ENCODE results near the gene FBXO4. TPM values are rescaled to one million over a fixed set of nuclear protein-coding genes. Genes with fewer than 3 reads are reported as not detected.

The FBXO4 gene
- total RNA-seq, 1 donor from 2014 or later = 8.5 TPM

DNA sequence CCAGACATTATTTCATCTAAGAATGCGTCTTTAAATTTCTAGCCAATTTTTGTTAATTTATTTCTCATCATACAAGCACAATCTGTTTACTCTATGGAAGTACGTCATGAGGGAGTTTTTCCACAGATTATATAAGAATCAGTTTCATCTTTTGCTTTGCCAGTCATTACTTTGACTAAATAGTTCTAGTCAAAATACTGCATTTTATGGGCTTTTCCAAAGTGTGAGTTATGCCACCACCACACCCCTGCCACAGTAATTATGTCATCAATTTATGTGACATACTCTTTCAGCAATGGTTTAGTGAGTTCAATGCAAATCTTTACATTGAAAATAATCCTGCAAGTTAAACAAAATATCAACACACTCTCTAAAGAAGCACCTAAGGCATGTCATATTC lies 18.9 kb upstream of the FBXO4 start:
- TF ChIP-seq, protein P1, sequence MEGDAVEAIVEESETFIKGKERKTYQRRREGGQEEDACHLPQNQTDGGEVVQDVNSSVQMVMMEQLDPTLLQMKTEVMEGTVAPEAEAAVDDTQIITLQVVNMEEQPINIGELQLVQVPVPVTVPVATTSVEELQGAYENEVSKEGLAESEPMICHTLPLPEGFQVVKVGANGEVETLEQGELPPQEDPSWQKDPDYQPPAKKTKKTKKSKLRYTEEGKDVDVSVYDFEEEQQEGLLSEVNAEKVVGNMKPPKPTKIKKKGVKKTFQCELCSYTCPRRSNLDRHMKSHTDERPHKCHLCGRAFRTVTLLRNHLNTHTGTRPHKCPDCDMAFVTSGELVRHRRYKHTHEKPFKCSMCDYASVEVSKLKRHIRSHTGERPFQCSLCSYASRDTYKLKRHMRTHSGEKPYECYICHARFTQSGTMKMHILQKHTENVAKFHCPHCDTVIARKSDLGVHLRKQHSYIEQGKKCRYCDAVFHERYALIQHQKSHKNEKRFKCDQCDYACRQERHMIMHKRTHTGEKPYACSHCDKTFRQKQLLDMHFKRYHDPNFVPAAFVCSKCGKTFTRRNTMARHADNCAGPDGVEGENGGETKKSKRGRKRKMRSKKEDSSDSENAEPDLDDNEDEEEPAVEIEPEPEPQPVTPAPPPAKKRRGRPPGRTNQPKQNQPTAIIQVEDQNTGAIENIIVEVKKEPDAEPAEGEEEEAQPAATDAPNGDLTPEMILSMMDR (IDR thresholded peaks at IDR 0.05) = no peak
- Histone ChIP-seq H3K27ac (no peak overlapping the region), H3K4me1 (peaks cover 13% of the 10 kb centered on the region), H3K9me3 (no peaks in the 10 kb centered on the region), H3K27me3 (ENCODE audit: low read depth) (no peaks in the 10 kb centered on the region), H3K36me3 (peaks cover 45% of the 10 kb centered on the region), H3K4me3 (no peak overlapping the region)
- ATAC-seq (no peak), DNase-seq (no peak)
- intact Hi-C loops (cut with DNase I) = no loop called here

DNA sequence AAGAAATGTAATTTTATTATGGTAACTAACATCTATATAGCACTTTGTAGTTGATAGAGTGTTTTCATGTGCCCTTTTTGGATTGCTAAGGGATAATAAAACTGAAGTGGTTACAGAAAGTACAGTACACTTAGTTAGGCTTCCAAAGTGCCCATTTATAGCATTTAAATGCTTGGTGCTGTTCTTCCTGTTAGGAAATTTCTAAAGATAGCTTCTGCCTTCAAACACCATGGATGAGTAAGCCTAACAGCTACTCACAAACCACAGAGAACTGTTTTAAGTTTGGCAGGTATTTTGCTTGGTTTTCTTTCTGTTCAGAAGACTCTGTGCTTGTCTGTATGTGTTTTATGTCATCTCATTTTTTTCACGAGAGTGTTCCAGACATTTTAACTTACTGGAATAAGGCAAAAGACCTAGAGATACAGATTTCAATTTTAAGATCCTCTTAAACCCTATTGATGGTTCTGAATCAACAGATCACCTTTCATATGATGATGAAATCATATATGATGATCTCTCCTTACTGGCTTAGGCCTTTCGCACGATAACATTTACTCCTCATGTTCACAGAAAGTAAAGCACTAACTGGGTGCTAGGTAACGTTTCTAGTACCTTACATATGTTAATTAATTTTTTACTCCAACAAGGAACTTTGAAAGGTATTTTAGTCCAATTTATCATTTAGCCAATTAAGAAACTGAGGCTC lies 16.6 kb upstream of the FBXO4 start:
- Histone ChIP-seq H3K4me1 (peaks cover 13% of the 10 kb centered on the region), H3K36me3 (peaks cover 69% of the 10 kb centered on the region), H3K27me3 (ENCODE audit: low read depth) (no peaks in the 10 kb centered on the region), H3K27ac (no peak overlapping the region), H3K4me3 (no peak overlapping the region), H3K9me3 (no peaks in the 10 kb centered on the region)
- TF ChIP-seq, protein P1 (IDR thresholded peaks at IDR 0.05) = no peak
- ATAC-seq (no peak), DNase-seq (no peak)
- intact Hi-C loops (cut with DNase I) = no loop called here

DNA sequence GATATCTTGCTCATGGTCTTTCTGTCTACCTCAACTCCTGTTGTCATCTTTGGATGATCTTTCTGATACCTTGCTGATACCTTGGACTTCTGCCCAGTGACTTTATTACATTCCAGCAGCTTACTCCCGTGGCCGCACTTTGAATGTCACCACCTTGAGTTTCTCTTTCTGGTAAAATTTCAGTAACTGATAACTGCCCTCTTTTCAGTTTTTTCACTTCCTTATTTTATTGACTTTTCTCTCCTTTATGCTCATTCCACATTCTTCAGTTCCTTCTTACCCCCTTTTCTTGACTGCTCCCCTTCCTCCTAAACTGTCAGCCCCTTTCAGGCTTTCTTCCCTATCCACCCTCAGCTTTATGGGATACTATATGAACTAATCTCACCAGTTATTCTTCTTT lies 7.0 kb upstream of the FBXO4 start:
- no peak overlapping the region for H3K4me3 ChIP-seq
- H3K27me3 ChIP-seq (ENCODE audit: low read depth) = no peaks in the 10 kb centered on the region
- intact Hi-C loops (cut with DNase I) = no loop called here
- no peaks in the 10 kb centered on the region for H3K9me3 ChIP-seq
- H3K36me3 ChIP-seq = peaks cover 84% of the 10 kb centered on the region
- DNase-seq = no peak
- no peak for ATAC-seq
- no peaks in the 10 kb centered on the region for H3K4me1 ChIP-seq
- H3K27ac ChIP-seq = no peak overlapping the region
- TF ChIP-seq, protein P1 (IDR thresholded peaks at IDR 0.05) = no peak

DNA sequence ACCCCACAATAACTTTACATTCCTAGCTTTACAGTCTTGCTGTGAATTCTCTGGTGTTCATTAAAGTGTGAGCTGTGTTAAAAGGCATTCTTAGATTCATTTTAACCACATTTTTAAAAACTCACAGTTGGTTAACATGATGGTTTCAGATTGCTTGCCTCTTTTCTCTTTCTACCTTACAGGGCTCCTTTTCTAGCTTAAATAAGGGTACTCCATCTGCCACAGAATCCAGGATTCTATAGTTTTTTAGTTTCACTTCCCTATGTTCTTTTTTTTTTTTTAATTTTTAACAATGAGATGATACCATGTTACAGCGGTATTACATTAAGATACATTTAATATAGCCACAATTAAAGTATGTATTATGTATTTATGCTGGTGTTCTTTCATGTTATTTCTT lies 3.9 kb upstream of the FBXO4 start:
- ATAC-seq (no peak), DNase-seq (no peak)
- intact Hi-C loops (cut with DNase I) = no loop called here
- TF ChIP-seq, protein P1 (IDR thresholded peaks at IDR 0.05) = no peak
- Histone ChIP-seq H3K27me3 (ENCODE audit: low read depth) (no peaks in the 10 kb centered on the region), H3K36me3 (peaks cover 53% of the 10 kb centered on the region), H3K9me3 (no peaks in the 10 kb centered on the region), H3K4me3 (no peak overlapping the region), H3K27ac (no peak overlapping the region), H3K4me1 (peaks cover 11% of the 10 kb centered on the region)

DNA sequence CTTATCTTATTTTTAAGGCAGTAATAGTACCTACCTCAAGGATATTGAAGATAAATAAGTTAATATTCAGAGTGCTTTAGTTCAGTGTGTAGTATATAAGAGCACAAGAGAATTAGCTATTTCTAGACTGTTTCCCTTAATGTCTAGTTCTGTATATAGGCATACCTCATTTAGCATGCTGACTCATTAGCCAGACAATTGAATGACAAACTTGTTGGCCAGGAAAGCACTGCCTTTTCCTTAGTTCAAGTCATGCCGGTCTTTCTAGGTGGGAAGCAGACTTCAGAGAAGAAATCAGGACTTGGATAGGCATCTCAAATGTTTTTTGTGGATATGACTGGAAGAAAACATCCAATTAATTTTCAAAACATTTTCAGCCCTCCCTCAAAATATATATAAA lies 3.2 kb upstream of the FBXO4 start:
- no peak overlapping the region for H3K27ac ChIP-seq

More for the DNA sequence above, 3.2 kb upstream of the FBXO4 start:
- TF ChIP-seq, protein P1 (IDR thresholded peaks at IDR 0.05) = no peak
- intact Hi-C loops (cut with DNase I) = no loop called here
- peaks cover 14% of the 10 kb centered on the region for H3K4me1 ChIP-seq
- DNase-seq (no peak), ATAC-seq (no peak)
- H3K36me3 ChIP-seq = peaks cover 46% of the 10 kb centered on the region
- H3K27me3 ChIP-seq (ENCODE audit: low read depth) = no peaks in the 10 kb centered on the region
- no peak overlapping the region for H3K4me3 ChIP-seq
- H3K9me3 ChIP-seq = no peaks in the 10 kb centered on the region

All from lower lobe of right lung (tissue), 2 donors.